ENCODE measurements around the gene TLR2. TPM values are rescaled to one million over a fixed set of nuclear protein-coding genes. Genes with fewer than 3 reads are reported as not detected.

The TLR2 gene
- total RNA-seq, 1 experiment from 2014 or later = 10.8 TPM

- H3K27me3 Mint-ChIP-seq (ENCODE audit: unreplicated experiment) = no peaks in the 10 kb centered on the region
- no peak for DNase-seq
- CTCF ChIA-PET = no interaction called here
- no peaks in the 10 kb centered on the region for H3K36me3 Mint-ChIP-seq (ENCODE audit: insufficient read depth, unreplicated experiment)
- no peak for TF ChIP-seq CTCF (IDR thresholded peaks at IDR 0.05; ENCODE audit: unreplicated experiment)
- H3K4me3 Mint-ChIP-seq (ENCODE audit: low read depth, unreplicated experiment) = no peak overlapping the region
- no peak overlapping the region for H3K27ac Mint-ChIP-seq (ENCODE audit: unreplicated experiment)
- no peaks in the 10 kb centered on the region for H3K9me3 Mint-ChIP-seq (ENCODE audit: low read depth, unreplicated experiment)
- intact Hi-C loops (cut with micrococcal nuclease; ENCODE audit: unreplicated experiment) = no loop called here
- BruUV-seq (replicated peaks) = no TSS peak
- H3K4me1 Mint-ChIP-seq (ENCODE audit: low read depth, unreplicated experiment) = no peaks in the 10 kb centered on the region
These were observed 37.1 kb upstream of the TLR2 start for GRCh38 chr4:153646978-153647377.

GRCh38 chr4:153647975-153648374, 36.1 kb upstream of the TLR2 start:
- Mint-ChIP-seq H3K27ac (ENCODE audit: unreplicated experiment) (no peak overlapping the region), H3K4me3 (ENCODE audit: low read depth, unreplicated experiment) (no peak overlapping the region), H3K36me3 (ENCODE audit: insufficient read depth, unreplicated experiment) (no peaks in the 10 kb centered on the region), H3K4me1 (ENCODE audit: low read depth, unreplicated experiment) (no peaks in the 10 kb centered on the region), H3K27me3 (ENCODE audit: unreplicated experiment) (no peaks in the 10 kb centered on the region), H3K9me3 (ENCODE audit: low read depth, unreplicated experiment) (no peaks in the 10 kb centered on the region)
- DNase-seq = no peak
- CTCF ChIA-PET = no interaction called here
- BruUV-seq (replicated peaks) = no TSS peak
- intact Hi-C loops (cut with micrococcal nuclease; ENCODE audit: unreplicated experiment) = no loop called here
- no peak for TF ChIP-seq CTCF (IDR thresholded peaks at IDR 0.05; ENCODE audit: unreplicated experiment)

GRCh38 chr4:153649572-153649991, 34.5 kb upstream of the TLR2 start:
- no peaks in the 10 kb centered on the region for H3K4me1 Mint-ChIP-seq (ENCODE audit: low read depth, unreplicated experiment)
- DNase-seq = no peak
- H3K36me3 Mint-ChIP-seq (ENCODE audit: insufficient read depth, unreplicated experiment) = no peaks in the 10 kb centered on the region
- CTCF ChIA-PET = interaction anchor here (0.6 to 0.8 kb wide), 2 partner anchors 15 to 29 kb away, joined by 3 read pairs; no protein-coding TSS in a partner anchor
- no peak for TF ChIP-seq CTCF (IDR thresholded peaks at IDR 0.05; ENCODE audit: unreplicated experiment)
- no TSS peak for BruUV-seq (replicated peaks)
- intact Hi-C loops (cut with micrococcal nuclease; ENCODE audit: unreplicated experiment) = no loop called here
- H3K9me3 Mint-ChIP-seq (ENCODE audit: low read depth, unreplicated experiment) = no peaks in the 10 kb centered on the region
- H3K4me3 Mint-ChIP-seq (ENCODE audit: low read depth, unreplicated experiment) = no peak overlapping the region
- no peaks in the 10 kb centered on the region for H3K27me3 Mint-ChIP-seq (ENCODE audit: unreplicated experiment)
- no peak overlapping the region for H3K27ac Mint-ChIP-seq (ENCODE audit: unreplicated experiment)

GRCh38 chr4:153651116-153651515, 33.0 kb upstream of the TLR2 start:
- intact Hi-C loops (cut with micrococcal nuclease; ENCODE audit: unreplicated experiment) = no loop called here

More at GRCh38 chr4:153651116-153651515, 33.0 kb upstream of the TLR2 start:
- no peak for TF ChIP-seq CTCF (IDR thresholded peaks at IDR 0.05; ENCODE audit: unreplicated experiment)
- no peaks in the 10 kb centered on the region for H3K9me3 Mint-ChIP-seq (ENCODE audit: low read depth, unreplicated experiment)
- no peak overlapping the region for H3K27ac Mint-ChIP-seq (ENCODE audit: unreplicated experiment)
- CTCF ChIA-PET = no interaction called here
- peaks cover 8% of the 10 kb centered on the region for H3K4me1 Mint-ChIP-seq (ENCODE audit: low read depth, unreplicated experiment)
- BruUV-seq (replicated peaks) = no TSS peak
- no peak overlapping the region for H3K4me3 Mint-ChIP-seq (ENCODE audit: low read depth, unreplicated experiment)
- no peak for DNase-seq
- H3K36me3 Mint-ChIP-seq (ENCODE audit: insufficient read depth, unreplicated experiment) = no peaks in the 10 kb centered on the region
- no peaks in the 10 kb centered on the region for H3K27me3 Mint-ChIP-seq (ENCODE audit: unreplicated experiment)
